HCT116 (cell line): Measurements from ENCODE around the gene ACOX3. TPM values are rescaled to one million over a fixed set of nuclear protein-coding genes. Genes with fewer than 3 reads are reported as not detected.

Source experiments
- ATAC-seq: fragments of 200-7000 bp; cut with Tn5 transposase; 2 replicates; pipeline ENCODE4 v1.9.1; 2020; ENCODE audit warnings: mild to moderate bottlenecking, moderate library complexity
- BruUV-seq: library from RNA; stranded (reverse); fragments of 400-500 nt; replicated peaks from 2 replicates; lab custom pipeline; 2021; lab: Mats Ljungman, UMichigan
- CTCF ChIA-PET: fragments of 300-600 bp; sonication (Branson Sonifier 250); formaldehyde crosslinking; loops from one replicate; lab custom pipeline; 2021; ENCODE audit warnings: antibody characterized with exemption; lab: Charles Lee
- POLR2A ChIA-PET: fragments of 300-600, 350-600 bp; sonication (Branson Sonifier 250); formaldehyde crosslinking; loops from one replicate; lab custom pipeline; 2021; ENCODE audit warnings: antibody characterized with exemption; lab: Charles Lee
- RAD21 ChIA-PET, 2 experiments: fragments of 300-600 bp; sonication (Branson Sonifier 250); formaldehyde crosslinking; loops; one replicate each; lab custom pipeline; 2023; ENCODE audit warnings: low total read pairs in 2 of 2; ENCODE audit not compliant: uncharacterized antibody in 2 of 2, unreplicated experiment in 2 of 2, low non-redundant PET in 1 of 2; lab: Charles Lee
- DNase-seq: peaks from one replicate; pipeline ENCODE4 v3.0.0-alpha.2; 2010; ENCODE audit warnings: low read depth, low spot score
- H2AFZ ChIP-seq: fragments of 200-600 bp; shearing (Covaris generic), sonication (generic); 2 replicates; pipeline ENCODE4 v1.6.1; 2017; ENCODE audit warnings: low read depth, mixed run types, mixed read lengths, antibody characterized with exemption, low read length; ENCODE audit not compliant: poor library complexity, severe bottlenecking
- H3K27ac ChIP-seq: 2 replicates; pipeline ENCODE4 v1.5.1; 2012; ENCODE audit warnings: low read depth, low read length
- H3K27me3 ChIP-seq: fragments of 200-600 bp; sonication (generic); 2 replicates; pipeline ENCODE4 v1.6.1; 2016; ENCODE audit warnings: mixed run types, low read length, mixed read lengths; ENCODE audit not compliant: insufficient read depth
- H3K36me3 ChIP-seq, 2 experiments: fragments of 200-500 bp in 1 of 2; fragments of 200-600 bp in 1 of 2; sonication (Bioruptor generic) in 1 of 2; sonication (generic) in 1 of 2; 2 replicates each; pipeline versions ENCODE4 v1.5.1 to v1.6.1; 2014 to 2016; ENCODE audit warnings: low read length in 2 of 2, inconsistent platforms in 1 of 2, mixed read lengths in 1 of 2, mixed run types in 1 of 2; ENCODE audit not compliant: insufficient read depth in 2 of 2, control insufficient read depth in 1 of 2
- H3K4me1 ChIP-seq, 2 experiments: fragments of 200-600 bp in 1 of 2; sonication (generic) in 1 of 2; 2 replicates each; pipeline versions ENCODE4 v1.5.1 to v1.6.1; 2012 to 2017; ENCODE audit warnings: low read length in 2 of 2, inconsistent platforms in 1 of 2, mild to moderate bottlenecking in 1 of 2, mixed read lengths in 1 of 2, mixed run types in 1 of 2, moderate library complexity in 1 of 2; ENCODE audit not compliant: insufficient read depth in 2 of 2, control insufficient read depth in 1 of 2
- H3K4me2 ChIP-seq: fragments of 200-600 bp; sonication (generic); 2 replicates; pipeline ENCODE4 v1.6.1; 2017; ENCODE audit warnings: mixed run types, low read length, mixed read lengths
- H3K4me3 ChIP-seq, 2 experiments: fragments of 200-600 bp in 1 of 2; sonication (generic) in 1 of 2; replicated peaks in 1 of 2; 2 replicates each; pipeline ENCODE4 v1.5.1; 2011 to 2016; ENCODE audit warnings: low read length in 2 of 2, control low read depth in 1 of 2, low read depth in 1 of 2, mild to moderate bottlenecking in 1 of 2, mixed read lengths in 1 of 2, mixed run types in 1 of 2
- H3K79me2 ChIP-seq: fragments of 200-600 bp; sonication (generic); 2 replicates; pipeline ENCODE4 v1.6.1; 2017; ENCODE audit warnings: mild to moderate bottlenecking, mixed run types, low read length, moderate library complexity, mixed read lengths; ENCODE audit not compliant: insufficient read depth
- H3K9ac ChIP-seq: fragments of 200-600 bp; sonication (generic); 2 replicates; pipeline ENCODE4 v1.6.1; 2016; ENCODE audit warnings: low read length, mixed read lengths
- H3K9me2 ChIP-seq: fragments of 200-600 bp; sonication (generic), shearing (Covaris generic); 2 replicates; pipeline ENCODE4 v1.6.1; 2017; ENCODE audit warnings: mixed run types, mild to moderate bottlenecking, moderate library complexity; ENCODE audit not compliant: insufficient read depth
- H3K9me3 ChIP-seq, 2 experiments: fragments of 200-500 bp in 1 of 2; fragments of 200-600 bp in 1 of 2; sonication (Bioruptor generic) in 1 of 2; sonication (generic) in 1 of 2; 2 replicates each; pipeline ENCODE4 v1.6.1; 2014 to 2017; ENCODE audit warnings: low read length in 2 of 2, mixed read lengths in 2 of 2, inconsistent platforms in 1 of 2, low read depth in 1 of 2, mild to moderate bottlenecking in 1 of 2, mixed run types in 1 of 2, moderate library complexity in 1 of 2; ENCODE audit not compliant: control insufficient read depth in 1 of 2, insufficient read depth in 1 of 2
- H4K20me1 ChIP-seq: fragments of 200-600 bp; sonication (generic), shearing (Covaris generic); 2 replicates; pipeline ENCODE4 v1.6.1; 2017; ENCODE audit warnings: mixed run types, mild to moderate bottlenecking, moderate library complexity; ENCODE audit not compliant: insufficient read depth
- CEBPB ChIP-seq: IDR thresholded peaks from 2 replicates; pipeline ENCODE4 v1.6.1; 2012; ENCODE audit warnings: low read depth
- ELF1 ChIP-seq: IDR thresholded peaks from 2 replicates; pipeline ENCODE4 v1.6.1; 2012; ENCODE audit warnings: low read depth, borderline replicate concordance
- EZH2 ChIP-seq: fragments of 200-600 bp; sonication (generic); IDR thresholded peaks from 2 replicates; pipeline ENCODE4 v1.6.1; 2017; ENCODE audit warnings: antibody characterized with exemption, mixed run types
- POLR2A ChIP-seq: IDR thresholded peaks from 2 replicates; pipeline ENCODE4 v1.7.0; 2011; ENCODE audit warnings: borderline replicate concordance; ENCODE audit not compliant: insufficient read depth, insufficient read length; ENCODE audit errors: extremely low read depth
- SIN3A ChIP-seq: IDR thresholded peaks from 2 replicates; pipeline ENCODE4 v1.6.1; 2012; ENCODE audit warnings: low read depth
- TCF7L2 ChIP-seq: IDR thresholded peaks from 2 replicates; pipeline ENCODE4 v1.7.0; 2011; ENCODE audit warnings: borderline replicate concordance, inconsistent platforms; ENCODE audit not compliant: insufficient read depth, insufficient read length; ENCODE audit errors: extremely low read depth
- YY1 ChIP-seq: IDR thresholded peaks from 2 replicates; pipeline ENCODE4 v1.6.1; 2011; ENCODE audit warnings: low read length, low read depth, moderate library complexity, mild to moderate bottlenecking; ENCODE audit not compliant: insufficient replicate concordance; ENCODE audit errors: extremely low read depth
- ZNF274 ChIP-seq: fragments of 200-500 bp; sonication (Bioruptor generic); IDR thresholded peaks from 2 replicates; pipeline ENCODE4 v1.6.1; 2014; ENCODE audit warnings: mild to moderate bottlenecking, low read depth, low read length, inconsistent platforms
- intact Hi-C: fragments of 100-400 bp; cut with micrococcal nuclease; formaldehyde crosslinking; loops from 2 replicates; pipeline ENCODE4 v1.10.0; 2022
- total RNA-seq: library from RNA; stranded (reverse); gene quantifications from one replicate; pipeline ENCODE4 v1.2.1, GENCODE V29; 2021; ENCODE audit not compliant: unreplicated experiment
- TF ChIP-seq, protein P1 (sequence below): IDR thresholded peaks from 2 replicates; pipeline ENCODE4 v1.6.1; 2012
- TF ChIP-seq, protein P2 (sequence below): IDR thresholded peaks from 2 replicates; pipeline ENCODE4 v1.6.1; 2011; ENCODE audit warnings: mild to moderate bottlenecking, low read length, moderate library complexity; ENCODE audit not compliant: insufficient replicate concordance; ENCODE audit errors: extremely low read depth

The ACOX3 gene
- total RNA-seq, 1 experiment from 2014 or later = 16.9 TPM

GRCh38 chr4:8338351-8338961 is 102.1 kb downstream of the ACOX3 start:
- Histone ChIP-seq H3K27me3 (no peaks in the 10 kb centered on the region), H3K4me1 (peaks cover 0 to 4% of the 10 kb centered on the region in 2 experiments; a peak in 1 of 4 replicates), H3K79me2 (no peaks in the 10 kb centered on the region), H3K9me2 (no peaks in the 10 kb centered on the region), H4K20me1 (no peaks in the 10 kb centered on the region), H3K4me2 (no peak overlapping the region), H3K36me3 (no peaks in the 10 kb centered on the region), H3K9ac (no peak overlapping the region), H3K9me3 (peaks cover 0 to 8% of the 10 kb centered on the region in 2 experiments; a peak in 3 of 4 replicates), H3K4me3 (no peak overlapping the region), H3K27ac (no peak overlapping the region), H2AFZ (no peak overlapping the region)
- no peak for TF ChIP-seq SIN3A
- TF ChIP-seq ZNF274 = no peak
- TF ChIP-seq, protein P1, sequence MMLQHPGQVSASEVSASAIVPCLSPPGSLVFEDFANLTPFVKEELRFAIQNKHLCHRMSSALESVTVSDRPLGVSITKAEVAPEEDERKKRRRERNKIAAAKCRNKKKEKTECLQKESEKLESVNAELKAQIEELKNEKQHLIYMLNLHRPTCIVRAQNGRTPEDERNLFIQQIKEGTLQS = no peak
- TF ChIP-seq TCF7L2 = no peak
- no peak for TF ChIP-seq POLR2A
- TF ChIP-seq CEBPB = no peak
- no peak for TF ChIP-seq YY1
- no peak for TF ChIP-seq ELF1
- TF ChIP-seq, protein P2, sequence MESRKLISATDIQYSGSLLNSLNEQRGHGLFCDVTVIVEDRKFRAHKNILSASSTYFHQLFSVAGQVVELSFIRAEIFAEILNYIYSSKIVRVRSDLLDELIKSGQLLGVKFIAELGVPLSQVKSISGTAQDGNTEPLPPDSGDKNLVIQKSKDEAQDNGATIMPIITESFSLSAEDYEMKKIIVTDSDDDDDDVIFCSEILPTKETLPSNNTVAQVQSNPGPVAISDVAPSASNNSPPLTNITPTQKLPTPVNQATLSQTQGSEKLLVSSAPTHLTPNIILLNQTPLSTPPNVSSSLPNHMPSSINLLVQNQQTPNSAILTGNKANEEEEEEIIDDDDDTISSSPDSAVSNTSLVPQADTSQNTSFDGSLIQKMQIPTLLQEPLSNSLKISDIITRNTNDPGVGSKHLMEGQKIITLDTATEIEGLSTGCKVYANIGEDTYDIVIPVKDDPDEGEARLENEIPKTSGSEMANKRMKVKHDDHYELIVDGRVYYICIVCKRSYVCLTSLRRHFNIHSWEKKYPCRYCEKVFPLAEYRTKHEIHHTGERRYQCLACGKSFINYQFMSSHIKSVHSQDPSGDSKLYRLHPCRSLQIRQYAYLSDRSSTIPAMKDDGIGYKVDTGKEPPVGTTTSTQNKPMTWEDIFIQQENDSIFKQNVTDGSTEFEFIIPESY = no peak
- TF ChIP-seq EZH2 = no peak
- DNase-seq (no peak), ATAC-seq (no peak)
- no TSS peak for BruUV-seq
- intact Hi-C loops = no loop called here
- CTCF ChIA-PET = no interaction called here
- POLR2A ChIA-PET = no interaction called here
- RAD21 ChIA-PET = no interaction called here
